HG02938 (cell line): ENCODE measurements around the gene VAC14.

Experiments
- ATAC-seq: cut with Tn5 transposase; IDR thresholded peaks from one replicate; pipeline ENCODE4 v1.9.1; 2021; ENCODE audit warnings: mild to moderate bottlenecking, moderate library complexity; ENCODE audit not compliant: unreplicated experiment

VAC14 gene

DNA sequence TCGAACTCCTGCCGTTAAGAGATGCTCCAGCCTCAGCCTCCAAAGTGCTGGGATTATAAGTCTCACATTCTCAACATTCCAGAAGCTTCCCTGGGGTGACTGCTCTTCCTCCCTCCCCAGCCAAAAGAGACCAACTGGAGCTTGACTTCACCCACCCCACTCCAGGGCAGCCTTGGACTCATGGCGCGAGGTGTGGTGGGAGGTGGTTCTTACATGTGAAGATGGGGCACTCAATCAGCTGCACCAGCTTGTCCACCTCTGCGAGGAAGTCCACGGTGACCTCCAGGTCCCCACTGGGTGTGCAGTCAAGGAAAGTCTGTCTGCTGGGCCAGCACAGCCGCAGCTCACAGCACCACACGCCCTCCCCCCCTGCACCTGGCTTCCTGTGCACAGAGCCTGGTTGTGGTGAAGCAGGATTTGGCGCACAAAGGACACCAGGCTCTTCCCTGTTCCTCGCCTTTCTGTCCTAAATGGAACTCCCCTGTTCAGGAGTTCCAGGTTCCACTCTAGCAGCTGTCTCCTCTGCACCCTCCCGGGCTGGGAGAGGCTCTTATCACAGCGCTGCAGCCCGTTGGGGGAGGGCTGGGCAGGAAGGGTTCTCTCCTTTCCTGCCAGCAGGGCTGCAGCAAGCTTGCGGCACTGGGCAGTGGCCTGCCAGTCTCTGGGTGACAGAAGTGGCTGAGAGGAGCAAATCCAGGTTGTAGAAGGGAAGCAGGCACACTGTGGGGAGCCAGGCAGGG, 105.5 kb downstream of the VAC14 start:
- ATAC-seq = no peak

DNA sequence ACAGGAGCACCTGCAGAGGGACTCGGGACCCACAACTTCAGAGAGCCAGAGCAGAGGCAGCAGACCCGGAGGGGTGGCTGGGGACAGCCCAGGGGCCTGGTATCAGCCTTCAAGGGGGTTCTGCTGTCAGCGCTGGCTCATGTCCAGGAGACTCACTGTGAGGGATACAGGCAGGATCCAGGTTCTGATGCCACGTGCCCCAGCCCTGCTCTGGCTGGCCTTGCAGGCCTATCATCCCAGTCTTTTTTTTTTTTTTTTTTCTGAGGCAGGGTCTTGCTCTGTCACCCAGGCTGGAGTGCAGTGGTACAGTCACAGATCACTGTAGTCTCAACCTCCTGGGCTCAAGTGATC, 106.1 kb downstream of the VAC14 start:
- no peak for ATAC-seq

DNA sequence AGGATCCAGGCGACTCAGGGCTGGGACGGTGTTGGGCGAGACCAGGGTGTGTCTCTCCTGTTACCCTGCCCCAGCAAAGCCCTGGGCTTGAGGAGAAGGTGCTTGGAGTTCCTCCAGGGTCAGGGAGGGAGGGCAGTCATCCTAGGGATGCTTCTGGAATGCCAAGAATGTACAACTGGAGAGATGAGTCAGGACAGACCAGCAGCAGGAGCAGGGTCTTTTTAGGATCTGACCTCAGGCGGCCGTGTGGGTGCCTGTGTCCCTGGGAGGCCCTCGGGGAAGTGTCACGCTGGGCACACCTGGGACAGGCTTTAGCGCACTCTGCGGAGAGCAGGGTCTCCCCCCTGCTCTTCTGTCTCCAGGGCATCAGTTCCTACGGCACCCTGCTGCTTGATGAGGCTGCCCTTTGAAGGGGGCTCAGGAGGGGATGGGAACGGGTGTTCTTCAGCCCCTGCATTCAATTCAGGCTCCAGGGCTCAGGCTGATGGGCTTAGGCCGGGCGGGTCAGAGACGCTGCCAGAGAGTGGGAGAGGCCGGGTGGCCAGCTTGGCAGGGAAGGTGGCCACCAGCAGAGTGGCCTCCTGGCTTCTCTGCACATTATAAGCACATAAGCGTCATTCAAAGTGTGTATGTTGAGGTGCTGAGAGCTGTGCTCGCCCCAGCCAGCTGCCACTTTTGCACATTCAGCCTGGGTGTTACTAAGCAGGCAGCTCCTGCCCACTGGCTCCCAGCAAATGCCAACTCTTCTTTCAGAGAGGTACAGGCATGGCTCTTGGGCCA, 106.7 kb downstream of the VAC14 start:
- no peak for ATAC-seq

DNA sequence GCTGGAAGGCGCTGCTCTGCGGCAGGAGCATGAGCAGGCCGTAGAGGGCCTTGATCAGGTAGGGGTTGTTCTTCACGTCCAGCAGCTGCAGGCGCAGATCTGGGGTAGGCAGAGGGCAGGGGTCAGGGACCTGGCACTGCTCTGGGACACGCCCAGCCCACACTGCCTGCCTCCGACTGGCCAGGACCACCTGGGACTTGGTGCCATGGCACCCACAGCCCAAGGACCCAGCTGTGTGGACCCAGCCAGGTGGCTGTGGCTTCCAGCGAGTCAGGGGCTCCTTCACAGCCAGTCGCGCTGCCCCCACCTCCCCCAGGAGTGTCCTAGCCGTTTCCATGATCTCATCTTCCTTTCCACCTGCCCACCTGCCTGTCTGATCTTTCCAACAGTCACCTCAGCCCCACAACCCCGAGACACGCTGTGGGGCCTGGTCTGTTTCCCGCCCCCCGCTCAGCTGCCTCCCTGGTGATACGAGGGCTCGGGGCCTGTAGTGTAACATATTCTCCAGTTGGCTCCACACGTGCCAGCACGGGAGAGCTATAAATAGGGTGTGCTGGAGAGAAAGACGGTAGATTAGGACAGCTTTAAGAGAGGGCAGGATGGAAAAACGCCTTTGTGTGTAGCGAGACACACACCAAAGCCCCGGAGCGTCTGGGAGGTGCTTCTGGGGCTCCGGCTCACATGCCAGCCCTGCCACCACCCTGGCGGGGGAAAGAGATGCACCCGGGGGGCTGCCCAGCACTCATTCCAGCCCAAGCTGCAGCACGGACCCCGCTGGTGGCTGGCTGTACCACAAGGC, 107.9 kb downstream of the VAC14 start:
- ATAC-seq = no peak

DNA sequence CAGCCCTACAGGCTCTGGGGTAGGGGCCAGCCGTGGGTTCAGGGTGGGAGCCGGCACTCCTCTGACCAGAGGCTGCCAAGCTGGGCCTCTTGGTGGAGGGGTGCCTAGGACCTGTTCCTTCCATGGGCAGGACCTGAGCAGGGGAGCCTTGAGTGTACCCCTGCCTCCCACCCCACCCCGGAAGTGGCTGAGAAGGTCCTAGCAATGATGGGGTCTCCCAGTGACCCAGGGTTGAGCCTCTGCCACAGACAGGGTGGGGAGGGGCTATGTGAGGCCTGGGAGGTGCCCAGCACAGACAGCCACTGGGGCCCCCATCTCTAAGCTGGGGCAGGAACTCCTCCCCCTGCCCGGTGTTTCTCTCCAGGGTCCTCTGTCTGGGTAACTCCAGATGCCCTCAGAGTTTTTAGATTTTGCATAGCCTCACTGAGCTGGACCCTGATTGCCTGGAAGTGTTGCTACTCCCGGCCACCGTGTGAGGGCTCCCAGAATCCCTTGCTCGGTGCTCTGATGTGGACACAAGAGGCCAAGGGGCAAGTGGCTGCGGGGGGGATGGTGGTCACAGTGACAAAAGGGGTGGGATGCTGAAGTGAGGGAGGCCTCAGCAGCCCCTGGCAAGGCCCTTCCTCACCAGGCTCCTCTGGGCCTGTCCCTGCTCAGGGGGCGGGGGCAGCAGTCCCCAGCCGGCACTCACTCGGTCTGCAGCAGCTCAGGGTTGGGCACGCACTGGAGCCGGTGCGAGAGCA, 108.7 kb downstream of the VAC14 start:
- no peak for ATAC-seq

DNA sequence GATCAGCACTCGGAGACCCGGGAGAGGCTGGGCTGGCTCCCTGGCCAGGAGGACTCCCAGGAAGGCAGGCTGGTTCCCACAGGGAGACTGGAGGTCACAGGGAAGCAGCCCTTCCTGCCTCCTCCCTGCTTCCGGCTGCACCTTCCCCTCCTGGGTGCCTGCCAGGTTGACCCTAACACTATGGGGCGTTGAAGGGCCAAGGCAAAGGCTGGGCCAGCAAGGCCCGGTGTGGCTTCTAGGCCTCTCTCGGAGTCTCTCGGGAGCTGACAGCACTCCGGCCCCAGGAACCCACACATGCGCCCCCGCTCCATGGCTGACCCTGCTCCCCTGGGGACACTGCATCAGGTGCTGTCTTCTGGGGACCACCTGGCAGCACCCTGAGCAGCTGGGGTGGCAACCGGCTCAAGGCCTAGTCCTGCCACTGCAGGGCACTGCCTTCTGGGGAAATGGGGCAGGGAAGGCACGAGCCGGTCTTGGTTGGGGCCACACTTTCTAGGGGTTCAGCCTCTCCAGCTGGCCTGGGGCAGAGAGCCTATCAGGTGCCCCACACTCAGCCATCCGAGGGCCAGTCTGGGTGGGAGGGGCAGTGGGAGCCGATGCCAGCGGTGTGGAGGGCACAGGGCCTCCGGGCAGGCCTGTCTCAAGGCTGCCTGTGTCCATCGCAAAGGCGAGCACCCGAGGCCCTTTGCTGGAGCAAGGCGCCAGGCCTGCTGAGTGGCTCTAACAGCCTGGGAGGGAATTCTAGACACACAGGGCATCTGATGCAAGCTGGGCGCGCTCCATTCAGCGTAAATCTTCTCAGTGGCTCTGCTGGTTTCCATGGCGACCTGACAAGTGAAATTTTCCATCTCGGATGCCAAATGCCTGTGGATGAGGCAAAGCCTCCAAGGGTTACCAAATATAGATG, 109.5 kb downstream of the VAC14 start:
- ATAC-seq = no peak

DNA sequence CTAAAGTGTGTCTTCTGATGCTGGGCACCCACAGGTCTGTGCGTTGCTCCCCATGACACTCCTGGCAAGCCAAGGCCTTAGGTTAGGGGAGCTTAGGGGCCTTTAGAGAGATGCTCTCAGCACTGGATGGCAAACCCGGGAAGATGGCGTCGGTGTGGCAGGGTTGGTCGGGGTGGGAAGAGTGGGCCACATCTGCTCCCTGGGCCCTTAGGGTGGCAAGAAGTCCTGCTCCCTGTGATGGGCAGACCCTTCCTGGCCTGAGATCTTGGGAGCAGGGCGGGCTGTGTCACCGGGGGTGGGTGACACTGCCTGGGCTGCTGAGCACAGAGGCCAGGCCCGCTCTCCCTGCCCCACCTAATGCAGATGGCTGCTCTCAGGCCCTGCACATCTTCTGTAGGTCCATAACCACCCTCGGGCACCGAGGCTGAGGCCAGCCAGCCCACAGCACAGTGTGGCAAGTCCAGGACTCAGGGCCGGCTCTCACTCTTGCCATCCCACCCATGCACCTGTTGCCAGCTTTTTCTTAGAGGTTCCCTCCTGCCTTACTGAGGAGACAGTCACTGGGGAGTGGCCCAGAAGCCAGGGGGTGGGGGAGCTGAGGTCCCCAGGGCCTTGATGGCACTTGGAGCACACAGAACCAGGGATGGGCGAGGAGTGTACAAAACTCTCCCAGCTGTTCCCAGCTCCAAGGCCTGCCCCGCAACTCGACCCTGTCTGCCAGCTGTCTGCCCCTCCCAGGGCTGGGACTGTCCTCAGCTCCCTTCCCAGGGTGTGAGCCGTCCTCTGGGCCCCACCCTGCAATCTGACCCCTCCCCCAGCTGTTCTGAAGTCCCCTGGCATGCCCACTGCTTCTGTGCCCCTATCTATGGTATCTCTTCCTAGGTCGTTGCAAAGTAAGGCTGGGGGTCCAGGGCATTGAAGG, 110.7 kb downstream of the VAC14 start:
- no peak for ATAC-seq

DNA sequence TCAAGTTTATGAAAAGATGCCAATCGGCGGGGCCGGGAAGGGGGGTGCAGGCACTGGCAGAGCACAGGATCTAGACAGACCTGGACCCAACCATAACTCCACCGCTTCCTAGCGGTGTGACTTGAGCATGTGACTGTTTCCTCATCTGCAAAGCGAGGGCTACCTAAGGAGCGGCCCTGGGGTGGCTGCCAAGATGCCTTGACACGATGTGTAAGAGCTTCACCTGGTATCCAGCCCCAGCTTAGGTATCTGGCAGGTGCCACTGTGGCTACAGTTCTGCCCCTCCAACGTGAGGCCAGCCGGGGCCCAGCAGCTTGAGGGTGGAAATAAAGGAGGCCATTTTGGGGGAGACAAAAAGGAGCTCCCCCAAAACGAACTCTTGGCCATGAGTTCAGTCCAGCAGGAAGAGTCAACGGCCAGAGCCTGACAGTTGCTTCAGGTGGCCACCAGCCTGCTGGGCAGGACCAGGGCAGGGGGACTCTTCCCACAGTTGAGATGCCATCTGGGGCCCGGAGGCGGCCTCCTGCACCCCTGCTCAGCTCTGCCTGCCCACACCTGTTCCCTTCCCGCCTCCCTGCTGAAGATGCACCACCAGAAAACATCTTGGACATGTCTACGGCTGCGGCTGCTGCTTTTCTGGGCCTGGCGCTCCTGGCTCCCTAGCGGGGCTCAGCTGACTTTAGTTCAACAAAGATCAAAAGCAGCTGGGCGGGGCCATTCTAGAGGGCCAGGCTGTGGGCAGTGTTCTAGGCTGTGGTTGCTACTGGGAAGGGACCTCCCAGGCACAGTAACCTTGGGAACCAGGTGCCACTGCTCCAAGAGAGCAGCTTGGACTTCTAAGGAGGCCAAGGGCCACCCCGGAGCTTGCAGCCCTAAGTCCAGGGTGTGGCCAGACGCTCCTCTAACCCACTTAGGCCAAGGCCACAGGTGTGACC, 111.7 kb downstream of the VAC14 start:
- ATAC-seq = no peak

DNA sequence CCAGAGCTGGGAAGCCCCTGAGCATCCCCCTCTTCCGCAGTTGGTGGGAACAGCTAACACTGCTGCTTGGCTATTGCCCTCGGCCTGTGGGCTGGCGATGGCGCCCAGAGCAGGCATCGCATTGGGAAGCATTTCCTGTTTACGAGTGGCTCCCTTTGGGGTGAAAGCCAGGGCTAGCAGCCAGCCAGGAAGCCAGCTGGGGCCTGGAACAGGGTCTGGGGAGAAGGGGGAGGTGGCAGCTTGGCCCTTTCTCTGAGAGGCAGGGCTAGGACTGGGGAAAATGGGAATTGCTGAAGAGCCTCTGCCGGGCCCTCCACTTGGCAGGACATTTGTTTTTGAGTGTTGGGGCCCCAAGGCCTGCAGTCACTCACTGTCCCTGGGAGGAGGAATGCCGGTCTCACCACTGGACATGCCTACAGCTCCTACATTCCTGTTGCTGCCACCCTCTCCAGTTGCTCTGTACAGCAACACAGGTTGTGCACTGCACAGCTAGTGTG, 112.7 kb downstream of the VAC14 start:
- ATAC-seq = no peak

DNA sequence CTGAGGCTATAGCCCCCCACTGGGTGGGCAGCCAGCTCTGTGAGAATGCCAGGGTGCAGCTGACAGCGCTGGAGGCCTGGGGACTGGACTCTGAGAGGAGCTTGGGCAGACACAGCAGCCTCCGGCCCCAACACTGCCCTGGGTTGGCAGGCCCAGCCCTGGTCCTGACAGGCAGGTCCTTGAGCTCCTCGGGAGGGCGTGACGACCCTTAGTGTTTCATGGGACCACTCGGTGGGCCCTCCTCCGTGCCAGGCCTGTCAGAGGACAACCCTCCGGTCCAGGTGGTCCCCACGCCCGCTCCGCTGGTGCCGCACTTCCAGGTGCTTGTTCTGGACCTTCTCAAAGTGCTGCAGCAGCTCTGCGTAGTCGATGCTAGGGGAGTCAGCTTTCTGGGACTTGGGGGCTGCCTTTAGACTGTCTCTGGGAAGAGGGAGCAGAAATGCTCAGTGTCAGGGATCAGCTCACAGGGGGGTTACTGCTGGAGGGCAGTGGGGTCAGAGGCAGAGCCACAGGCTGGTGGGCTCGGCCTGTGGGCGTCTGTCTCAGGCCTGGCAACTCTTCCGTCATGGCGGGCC, 113.2 kb downstream of the VAC14 start:
- no peak for ATAC-seq

DNA sequence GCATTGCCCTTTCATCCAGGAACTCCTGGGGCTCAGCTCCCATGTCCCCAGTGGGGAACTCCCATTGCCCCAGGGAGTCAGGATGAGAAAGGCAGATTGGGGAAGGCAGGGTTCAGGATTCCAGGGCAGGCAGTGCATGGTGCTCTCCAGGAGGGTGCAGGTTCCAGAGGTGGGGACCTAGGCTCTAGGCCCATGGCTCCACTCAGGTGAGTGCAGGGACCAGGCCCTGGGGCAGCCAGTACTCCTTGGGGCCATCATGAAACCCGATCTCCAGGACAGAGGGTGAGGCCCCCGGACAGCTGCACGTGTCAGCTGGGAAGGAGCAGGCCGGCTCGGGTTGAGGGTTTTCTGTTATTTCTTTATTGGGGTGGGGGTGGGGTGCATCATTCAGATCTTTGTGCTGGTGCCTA, 113.9 kb downstream of the VAC14 start:
- ATAC-seq = no peak

DNA sequence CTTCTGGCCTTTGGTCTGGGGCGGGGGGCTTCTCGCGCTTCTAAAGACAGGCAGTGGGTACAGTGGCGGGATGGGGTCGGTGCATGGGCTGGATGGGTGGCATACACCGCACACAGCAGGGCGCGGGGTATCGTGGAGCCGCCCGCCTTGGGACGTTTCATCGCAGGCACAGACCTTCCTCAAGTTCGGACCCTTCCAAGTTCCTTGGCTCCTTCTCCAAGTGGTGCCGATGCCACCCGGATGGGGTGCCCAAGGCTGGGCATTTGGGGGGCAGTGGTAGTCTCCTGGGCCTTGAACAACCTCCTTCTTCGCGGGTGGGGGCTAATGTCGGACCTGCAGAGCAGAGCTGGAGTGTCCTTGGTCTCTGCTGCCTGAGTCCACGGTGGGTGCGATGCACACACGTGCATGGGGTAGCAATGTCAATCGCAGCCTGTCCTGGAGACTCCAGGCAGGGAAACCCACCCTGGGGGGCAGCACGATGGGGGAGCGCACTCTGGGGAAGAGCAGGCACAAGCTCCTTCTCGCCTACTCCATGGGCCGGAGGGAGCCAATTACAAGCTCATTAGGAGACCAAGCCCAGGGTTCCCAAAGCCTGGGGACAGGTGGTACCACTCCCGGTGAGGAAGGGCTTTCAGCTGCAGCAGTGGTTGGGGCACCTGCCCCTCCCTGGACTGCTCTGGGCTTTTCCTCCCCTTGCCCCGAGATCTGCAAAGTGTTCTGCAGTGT, 114.4 kb downstream of the VAC14 start:
- ATAC-seq = no peak

DNA sequence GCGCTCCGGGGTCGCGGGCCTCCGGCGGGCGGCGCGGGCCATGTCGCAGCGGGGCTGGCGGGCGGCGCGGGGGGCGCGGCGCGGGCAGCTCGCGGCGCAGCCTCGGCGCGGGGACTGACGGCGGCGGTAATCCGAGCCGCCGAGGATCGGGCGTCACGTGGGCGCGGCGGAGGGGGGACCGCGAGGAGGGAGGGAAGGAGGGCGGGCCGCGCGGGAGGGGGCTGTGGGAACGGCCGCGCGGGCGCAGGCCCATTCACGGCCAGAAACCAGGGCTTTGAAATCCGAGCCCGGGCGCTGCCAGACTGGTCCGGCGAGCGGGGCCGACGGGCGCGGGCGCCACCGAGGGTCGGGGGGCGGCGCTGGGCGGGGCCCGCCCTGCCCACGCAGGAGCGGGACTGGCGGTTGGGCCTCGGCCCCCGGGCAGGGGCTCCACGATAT, 115.0 kb downstream of the VAC14 start, which contains the start of gene MTSS2:
Gene MTSS2, minus strand, starts transcription at position 116 of the 438 bp plus-strand sequence. CDS start 262 bp downstream, outside the sequence.
- ATAC-seq = no peak

DNA sequence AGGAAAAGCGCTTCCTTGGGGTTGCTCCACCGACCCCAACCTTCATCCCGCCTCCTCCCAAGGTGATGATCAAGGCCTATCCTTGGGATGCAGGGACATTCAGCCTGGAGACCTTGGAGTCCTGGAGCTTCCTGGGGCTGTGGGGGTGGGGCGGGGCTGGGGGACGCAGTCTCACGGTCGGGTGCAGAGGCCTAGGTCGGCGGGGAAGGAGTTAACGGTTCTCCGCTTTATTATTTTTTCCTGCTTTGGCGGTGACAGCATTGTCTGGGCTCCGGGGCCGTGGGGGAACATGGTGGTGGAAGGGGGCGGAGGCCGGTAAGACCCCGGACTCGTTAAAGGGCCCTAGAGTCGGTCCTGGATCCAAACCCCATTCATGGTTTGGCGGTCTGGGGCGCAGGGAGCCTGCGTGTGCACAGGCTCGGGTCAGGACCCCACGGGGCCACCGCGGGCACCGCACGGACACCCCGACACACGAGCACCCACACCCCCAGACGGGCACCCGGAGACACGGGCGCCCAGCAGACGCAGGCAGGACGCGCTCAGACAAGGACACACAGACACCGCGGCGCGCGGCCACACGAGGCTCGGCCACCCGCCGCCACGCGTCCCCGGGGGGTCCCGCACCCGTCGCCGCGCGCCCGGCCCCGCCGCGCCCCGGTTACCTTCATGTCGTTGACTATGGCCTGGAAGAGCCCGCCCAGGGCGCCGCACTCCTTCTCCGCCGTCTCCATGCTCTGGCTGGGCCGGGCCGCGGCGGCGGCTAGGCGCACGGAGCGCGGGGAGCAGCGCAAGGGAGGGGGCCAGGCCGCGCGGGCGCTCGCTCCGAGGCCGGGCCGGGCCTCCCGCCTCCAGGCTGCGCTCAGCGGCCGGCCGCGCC, 115.7 kb downstream of the VAC14 start:
- ATAC-seq = no peak
